ENCODE data around the gene GPT2.
"Not testable (repeated sequence)": the region's sequence is repeated elsewhere in the genome, so short reads cannot be mapped to it uniquely, and the experiment has no call there.

Gene GPT2

GRCh38 chr16:46862555-46863447, 21.4 kb upstream of the GPT2 start:
- no peak for DNase-seq

- no peak for DNase-seq
These were observed 17.9 kb upstream of the GPT2 start for GRCh38 chr16:46866286-46866685.

- not testable (repeated sequence) for DNase-seq
These were observed 16.7 kb upstream of the GPT2 start for GRCh38 chr16:46867486-46867885.

GRCh38 chr16:46868891-46869290, 15.3 kb upstream of the GPT2 start:
- not testable (repeated sequence) for DNase-seq

GRCh38 chr16:46871597-46871996, 12.6 kb upstream of the GPT2 start:
- DNase-seq, result no peak

GRCh38 chr16:46873201-46873600, 11.0 kb upstream of the GPT2 start:
- DNase-seq, result no peak

- no peak for DNase-seq
These were observed 8.9 kb upstream of the GPT2 start for GRCh38 chr16:46875243-46875642.

GRCh38 chr16:46882304-46882939, 1.7 kb upstream of the GPT2 start:
- no peak for DNase-seq

GRCh38 chr16:46882940-46883307, 1.2 kb upstream of the GPT2 start:
- DNase-seq, result no peak

GRCh38 chr16:46883353-46883689, 841 bp upstream of the GPT2 start:
- DNase-seq, result no peak

- peak; percentile 42 for DNase-seq
These were observed 541 bp downstream of the GPT2 start for GRCh38 chr16:46884513-46885293.

GRCh38 chr16:46885960-46886763, 2.0 kb downstream of the GPT2 start:
- DNase-seq, result no peak

- no peak for DNase-seq
These were observed 2.8 kb downstream of the GPT2 start for GRCh38 chr16:46886764-46887523.

GRCh38 chr16:46887524-46887854, 3.3 kb downstream of the GPT2 start:
- DNase-seq, result no peak

- no peak for DNase-seq
These were observed 5.2 kb downstream of the GPT2 start for GRCh38 chr16:46889245-46889941.

GRCh38 chr16:46889942-46890300, 5.8 kb downstream of the GPT2 start:
- no peak for DNase-seq

GRCh38 chr16:46891910-46892309, 7.7 kb downstream of the GPT2 start:
- no peak for DNase-seq

- DNase-seq, result peak; percentile 78
These were observed 10.0 kb downstream of the GPT2 start for GRCh38 chr16:46894036-46894672.

GRCh38 chr16:46895399-46896313, 11.5 kb downstream of the GPT2 start:
- DNase-seq, result no peak

Measured in right hindlimb (tissue), 1 donor.